ENCODE results near the gene KIF18A.
A peak's percentile ranks its signal among the peaks of the same experiment; 100 is the strongest.
"Not testable (repeated sequence)": the region's sequence is repeated elsewhere in the genome, so short reads cannot be mapped to it uniquely, and the experiment has no call there.

Gene KIF18A

GRCh38 chr11:28107750-28108618 lies at the start of gene KIF18A, which contains the start of gene METTL15:
TSS of gene KIF18A (minus strand) at chr11:28108156. CDS start at chr11:28097947, 10,209 bp downstream.
TSS of gene METTL15 (plus strand) at chr11:28108388. CDS start at chr11:28113335, 4,947 bp downstream.
- DNase-seq (ENCODE audit: low read depth) = peak; percentile 91

DNA sequence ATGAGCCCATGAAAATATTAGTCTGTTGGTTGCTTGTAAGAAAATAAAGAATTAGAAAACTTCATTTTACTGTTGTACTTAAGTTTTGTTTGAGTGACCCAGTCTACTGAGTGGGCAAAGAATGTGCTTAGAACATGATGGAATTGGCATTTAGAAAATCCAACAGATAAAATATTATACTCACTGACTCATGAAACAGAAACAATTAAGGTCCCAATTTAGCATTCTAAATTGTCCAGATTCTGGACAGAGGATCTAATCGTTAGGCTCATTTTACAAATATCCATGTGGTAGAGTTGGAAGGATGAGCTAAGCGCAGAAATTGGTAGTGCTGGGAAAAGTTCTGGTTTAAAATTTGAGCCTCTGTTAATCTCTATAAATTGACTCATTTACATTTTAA lies 45.6 kb upstream of the KIF18A start:
- no peak for DNase-seq (ENCODE audit: low read depth)

GRCh38 chr11:28152743-28153142 lies 44.8 kb upstream of the KIF18A start:
- DNase-seq (ENCODE audit: low read depth) = no peak

GRCh38 chr11:28146123-28146751 lies 38.3 kb upstream of the KIF18A start:
- no peak for DNase-seq (ENCODE audit: low read depth)

- DNase-seq (ENCODE audit: low read depth) = no peak
These were observed 36.9 kb upstream of the KIF18A start for GRCh38 chr11:28144808-28145207.

- DNase-seq (ENCODE audit: low read depth) = no peak
These were observed 34.8 kb upstream of the KIF18A start for GRCh38 chr11:28142724-28143123.

- no peak for DNase-seq (ENCODE audit: low read depth)
These were observed 32.9 kb upstream of the KIF18A start for GRCh38 chr11:28140689-28141455.

GRCh38 chr11:28139841-28140415 lies 32.0 kb upstream of the KIF18A start:
- DNase-seq (ENCODE audit: low read depth) = no peak

DNA sequence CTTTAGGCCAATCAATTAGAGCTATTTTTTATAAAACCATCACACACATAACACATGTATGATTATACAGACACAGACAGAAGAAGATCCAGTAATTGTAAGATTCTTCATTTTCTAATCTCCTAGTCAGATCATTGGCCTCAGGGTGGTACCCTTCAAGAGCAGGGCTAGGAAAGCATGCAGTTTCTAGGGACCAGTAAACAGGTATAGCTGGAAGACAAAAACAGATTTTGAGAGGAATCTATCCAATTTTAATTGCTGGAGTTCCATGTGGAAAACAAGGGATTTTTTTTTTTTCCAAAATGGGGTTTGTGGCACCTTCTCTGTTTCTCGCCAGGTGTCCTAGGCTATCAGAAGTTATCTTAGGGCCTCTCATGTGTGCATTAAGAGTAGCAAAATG lies 29.9 kb upstream of the KIF18A start:
- DNase-seq (ENCODE audit: low read depth) = no peak

DNA sequence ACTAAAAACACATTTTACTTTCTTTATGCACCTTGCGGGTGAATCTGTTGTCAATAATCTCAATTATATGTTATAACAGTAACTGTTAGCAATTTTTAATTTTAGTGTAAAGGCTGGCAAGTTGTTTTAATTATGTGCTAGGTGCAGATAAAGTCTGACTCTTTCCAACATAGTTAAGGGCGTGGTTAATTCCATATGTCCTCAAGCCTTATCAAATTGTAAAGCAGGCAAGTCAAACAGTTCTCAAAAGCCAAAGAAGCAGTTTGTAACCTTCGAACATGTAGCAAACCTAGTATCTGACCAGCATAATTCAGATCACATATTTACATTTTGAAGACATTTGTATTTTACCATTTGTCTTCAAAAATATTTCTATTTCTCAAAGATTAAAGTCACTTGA lies 29.4 kb upstream of the KIF18A start:
- DNase-seq (ENCODE audit: low read depth) = no peak

DNA sequence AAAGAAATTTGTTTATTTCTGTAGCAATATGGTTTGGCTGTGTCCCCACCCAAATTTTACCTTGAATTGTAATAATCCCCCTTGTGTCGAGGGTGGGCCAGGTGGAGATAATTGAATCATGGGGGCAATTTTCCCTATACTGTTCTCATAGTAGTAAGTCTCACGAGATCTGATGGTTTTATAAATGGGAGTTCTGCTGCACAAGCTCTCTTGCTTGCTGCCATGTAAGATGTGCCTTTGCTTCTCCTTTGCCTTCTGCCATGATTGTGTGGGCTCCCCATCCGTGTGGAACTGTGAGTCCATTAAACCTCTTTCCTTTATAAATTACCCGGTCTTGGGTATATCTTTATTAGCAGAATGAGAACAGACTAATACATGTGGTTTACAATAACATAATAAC lies 28.2 kb upstream of the KIF18A start:
- DNase-seq (ENCODE audit: low read depth) = not testable (repeated sequence)

DNA sequence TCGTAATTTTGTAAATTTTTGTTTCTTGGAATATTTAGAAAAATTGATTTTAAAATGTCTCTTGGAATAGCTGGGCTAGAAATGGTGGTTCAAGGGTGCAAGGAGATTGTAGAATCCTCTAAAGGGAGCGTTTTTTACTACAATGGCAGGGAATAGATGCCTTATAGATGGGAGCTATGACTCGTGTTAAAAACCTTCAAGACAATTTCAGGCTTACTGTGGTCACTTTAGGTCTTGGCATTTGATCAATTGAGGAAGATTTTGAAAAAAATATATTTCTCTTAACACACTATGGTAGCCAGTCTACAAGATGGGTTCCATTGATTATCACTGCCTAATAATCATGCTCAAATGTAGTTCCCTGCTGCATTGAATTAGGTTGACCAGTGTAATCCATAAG lies 25.2 kb upstream of the KIF18A start:
- no peak for DNase-seq (ENCODE audit: low read depth)

DNA sequence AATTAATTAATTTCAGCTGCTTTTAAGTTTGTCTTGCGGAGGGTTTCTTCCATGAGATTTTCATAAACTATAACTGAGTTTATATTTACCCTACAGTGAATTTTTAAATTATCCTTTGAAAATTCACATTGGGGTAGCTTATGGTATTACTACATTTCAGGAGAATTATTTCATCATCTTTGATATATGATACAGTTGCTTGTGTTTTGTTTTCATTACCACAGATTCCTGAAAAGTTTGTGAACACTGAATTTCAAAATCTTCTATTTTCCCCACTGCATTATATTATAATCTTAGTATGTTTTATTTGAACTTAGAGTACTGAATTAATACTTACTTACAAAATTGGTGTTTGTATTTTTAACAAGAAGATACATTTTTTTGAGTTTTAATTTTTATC lies 24.6 kb upstream of the KIF18A start:
- DNase-seq (ENCODE audit: low read depth) = no peak

DNA sequence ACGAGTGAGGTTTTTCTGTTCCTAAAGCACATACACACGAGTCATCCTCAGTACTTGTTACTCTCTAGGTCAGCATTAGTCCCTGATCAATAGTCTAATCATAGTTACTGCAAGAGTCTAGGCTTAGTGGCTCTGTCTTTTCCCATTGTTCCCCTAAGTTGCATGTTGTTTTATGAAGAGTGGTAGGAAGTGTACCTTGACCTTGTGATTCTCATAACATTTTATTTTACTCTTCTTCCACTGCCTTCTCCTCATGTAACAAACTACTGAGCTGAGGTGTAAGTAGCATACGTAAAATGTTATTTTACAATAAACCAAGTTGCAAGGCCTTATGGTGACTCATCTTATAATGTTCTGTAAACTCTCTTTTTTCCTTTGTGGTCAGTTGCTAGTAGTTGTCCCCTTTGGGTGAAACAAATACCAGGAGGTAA lies 15.2 kb upstream of the KIF18A start:
- DNase-seq (ENCODE audit: low read depth) = no peak

GRCh38 chr11:28117712-28118111 lies 9.8 kb upstream of the KIF18A start:
- DNase-seq (ENCODE audit: low read depth) = no peak

DNA sequence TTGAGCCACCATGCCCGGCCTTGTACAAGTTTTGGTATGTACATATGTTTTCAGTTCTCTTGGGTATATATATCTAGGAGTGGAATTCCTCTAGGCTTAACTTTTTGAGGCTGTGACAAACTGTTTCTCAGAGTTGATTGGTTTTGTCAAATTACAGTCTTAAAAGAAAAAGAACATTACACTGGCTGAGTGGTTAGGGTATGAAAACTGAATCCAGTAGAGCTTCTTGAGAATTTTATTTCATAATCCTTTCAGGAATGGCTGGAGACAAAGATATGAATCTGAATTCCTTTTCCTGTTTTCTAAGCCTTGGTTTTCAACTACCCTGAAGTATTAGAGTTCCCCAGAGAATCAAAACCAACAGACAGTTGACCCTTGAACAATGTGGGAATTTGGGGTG lies 6.8 kb upstream of the KIF18A start:
- DNase-seq (ENCODE audit: low read depth) = no peak

DNA sequence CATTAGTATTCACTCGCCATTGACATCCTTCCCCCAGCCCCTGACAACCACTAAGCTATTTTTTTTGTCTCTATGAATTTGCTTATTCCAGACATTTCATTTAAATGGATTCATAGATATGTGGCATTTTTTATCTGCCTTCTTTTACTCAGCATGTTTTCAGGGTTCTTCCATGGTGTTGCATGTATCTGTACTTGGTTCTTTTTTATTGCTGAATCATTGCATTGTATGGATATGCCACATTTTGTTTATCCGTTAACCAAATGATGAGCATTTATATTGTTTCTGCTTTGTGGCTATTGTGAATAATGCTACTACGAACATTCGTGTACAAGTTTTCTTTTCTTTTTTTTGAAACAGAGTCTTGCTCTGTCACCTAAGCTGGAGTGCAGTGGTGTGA lies 6.2 kb upstream of the KIF18A start:
- DNase-seq (ENCODE audit: low read depth) = no peak

GRCh38 chr11:28110821-28111200 lies 2.9 kb upstream of the KIF18A start:
- no peak for DNase-seq (ENCODE audit: low read depth)

- peak; percentile 33 for DNase-seq (ENCODE audit: low read depth)
These were observed 2.3 kb upstream of the KIF18A start for GRCh38 chr11:28110108-28110820.

DNA sequence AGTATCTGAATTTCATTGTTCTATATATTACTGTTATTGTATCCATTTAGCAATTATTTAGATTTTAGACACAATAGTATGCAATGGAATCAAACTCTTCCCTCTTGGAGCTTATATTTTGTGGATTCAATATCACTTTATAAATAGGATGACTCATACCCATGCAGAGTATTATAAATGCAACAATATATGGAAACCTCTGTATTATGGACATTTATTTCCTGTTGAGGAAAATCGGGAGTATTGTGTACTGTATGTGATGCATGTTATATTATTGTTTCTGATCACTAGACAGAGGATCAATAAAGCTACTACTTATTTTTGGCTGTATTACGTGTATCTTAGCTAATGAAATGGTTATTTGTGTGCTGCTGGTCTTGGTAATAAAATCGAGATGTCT lies 1.0 kb upstream of the KIF18A start:
- no peak for DNase-seq (ENCODE audit: low read depth)

- no peak for DNase-seq (ENCODE audit: low read depth)
These were observed 686 bp downstream of the KIF18A start for GRCh38 chr11:28107191-28107749.

All from stimulated activated CD4-positive, alpha-beta T cell treated with anti-CD3 and anti-CD28 coated beads, Interleukin-2, amount 100 ng/mL, for 4 hours (primary cell).